DND-41 (cell line): Measurements from ENCODE around the gene FXYD7.

Experiments
- EZH2 ChIP-seq: IDR thresholded peaks from 3 replicates; pipeline ENCODE4 v1.6.1; 2012; ENCODE audit warnings: borderline replicate concordance, low read depth, mild to moderate bottlenecking, moderate library complexity, low read length, inconsistent platforms; ENCODE audit not compliant: severe bottlenecking
- TF ChIP-seq, protein P1 (sequence below): IDR thresholded peaks from 2 replicates; pipeline ENCODE4 v1.5.1; 2012; ENCODE audit warnings: borderline replicate concordance, low read length, moderate library complexity, mild to moderate bottlenecking; ENCODE audit not compliant: poor library complexity, severe bottlenecking; ENCODE audit errors: extremely low read depth

DNA sequence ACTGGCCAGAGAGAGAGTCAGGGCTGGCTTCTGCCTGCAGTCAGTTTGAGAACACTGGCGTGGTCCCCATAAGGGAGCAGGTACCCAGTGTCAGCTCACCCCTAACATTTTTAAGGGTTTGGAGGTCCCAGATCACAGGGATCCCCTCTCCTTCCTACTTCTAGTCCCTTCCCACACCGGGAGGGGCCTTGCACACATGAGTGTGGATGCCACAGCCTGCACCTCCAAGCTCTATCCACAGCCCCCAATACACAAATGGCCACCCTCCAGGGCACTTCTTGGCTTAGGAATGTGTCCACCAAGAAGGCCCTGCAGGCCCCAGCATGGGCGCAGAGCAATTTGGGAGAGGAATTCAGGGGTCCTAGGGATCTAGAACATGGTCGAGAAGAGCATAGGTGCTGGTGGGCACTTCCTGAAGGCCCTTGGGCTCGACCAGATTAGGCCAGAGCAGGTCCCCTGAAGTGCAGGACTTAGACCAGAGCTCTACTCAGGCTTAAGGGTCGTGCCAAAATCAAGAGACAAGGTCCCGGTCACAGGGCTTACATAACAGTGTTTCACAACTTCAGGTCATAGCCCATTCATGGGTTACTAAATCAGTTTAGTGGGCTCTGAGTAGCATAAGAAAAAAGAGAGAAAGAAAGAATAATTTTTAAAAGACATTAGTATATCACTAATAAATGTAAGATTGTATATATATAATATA is 27.5 kb downstream of the FXYD7 start:
- TF ChIP-seq, protein P1, sequence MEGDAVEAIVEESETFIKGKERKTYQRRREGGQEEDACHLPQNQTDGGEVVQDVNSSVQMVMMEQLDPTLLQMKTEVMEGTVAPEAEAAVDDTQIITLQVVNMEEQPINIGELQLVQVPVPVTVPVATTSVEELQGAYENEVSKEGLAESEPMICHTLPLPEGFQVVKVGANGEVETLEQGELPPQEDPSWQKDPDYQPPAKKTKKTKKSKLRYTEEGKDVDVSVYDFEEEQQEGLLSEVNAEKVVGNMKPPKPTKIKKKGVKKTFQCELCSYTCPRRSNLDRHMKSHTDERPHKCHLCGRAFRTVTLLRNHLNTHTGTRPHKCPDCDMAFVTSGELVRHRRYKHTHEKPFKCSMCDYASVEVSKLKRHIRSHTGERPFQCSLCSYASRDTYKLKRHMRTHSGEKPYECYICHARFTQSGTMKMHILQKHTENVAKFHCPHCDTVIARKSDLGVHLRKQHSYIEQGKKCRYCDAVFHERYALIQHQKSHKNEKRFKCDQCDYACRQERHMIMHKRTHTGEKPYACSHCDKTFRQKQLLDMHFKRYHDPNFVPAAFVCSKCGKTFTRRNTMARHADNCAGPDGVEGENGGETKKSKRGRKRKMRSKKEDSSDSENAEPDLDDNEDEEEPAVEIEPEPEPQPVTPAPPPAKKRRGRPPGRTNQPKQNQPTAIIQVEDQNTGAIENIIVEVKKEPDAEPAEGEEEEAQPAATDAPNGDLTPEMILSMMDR = no peak
- TF ChIP-seq EZH2 = no peak
